ENCODE results near the gene CLIC3.

CLIC3 gene

GRCh38 chr9:136950656-136951276 lies 45.6 kb downstream of the CLIC3 start:
- no peak for DNase-seq

GRCh38 chr9:136949817-136950655 lies 46.3 kb downstream of the CLIC3 start:
- DNase-seq, result peak; percentile 89 to 94 (median 92)

GRCh38 chr9:136949239-136949816 lies 47.0 kb downstream of the CLIC3 start:
- DNase-seq, result no peak

GRCh38 chr9:136947955-136948510 lies 48.3 kb downstream of the CLIC3 start:
- DNase-seq, result no peak

- DNase-seq, result no peak
Measured at GRCh38 chr9:136947028-136947891, 49.1 kb downstream of the CLIC3 start.

GRCh38 chr9:136946228-136947027 lies 49.9 kb downstream of the CLIC3 start:
- no peak for DNase-seq

- DNase-seq, result no peak
Measured at GRCh38 chr9:136945333-136946227, 50.8 kb downstream of the CLIC3 start.

Data from activated CD4-positive, CD25-positive, alpha-beta regulatory T cell (primary cell).